Limb (tissue), 2 donors: ENCODE data around the gene KIAA0232.
"Not testable (repeated sequence)": the region's sequence is repeated elsewhere in the genome, so short reads cannot be mapped to it uniquely, and the experiment has no call there.

Experiments
- DNase-seq, 2 donors: peaks; one replicate each; pipeline ENCODE4 v3.0.0-alpha.2; 2016; ENCODE audit errors: extremely low spot score in 2 of 2

Gene KIAA0232

DNA sequence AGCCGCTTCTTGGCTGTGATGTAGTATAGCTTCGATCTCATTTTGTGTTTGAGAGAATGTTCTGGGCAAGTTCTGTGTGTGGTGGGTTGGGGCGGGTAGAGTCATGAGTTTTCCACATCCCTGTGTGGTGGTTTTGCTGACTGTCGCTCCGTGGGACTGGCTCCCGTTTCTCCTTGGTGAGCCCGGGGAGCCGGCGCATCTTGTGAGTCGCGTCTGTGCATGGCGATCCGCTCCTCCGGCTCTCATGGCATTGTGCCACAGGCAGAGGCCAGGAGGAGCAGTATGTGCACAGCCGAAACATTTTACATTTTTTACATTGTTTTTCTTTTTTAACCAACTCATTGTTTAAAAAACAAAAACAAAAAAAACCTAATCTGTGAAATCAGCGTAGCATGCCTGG, 99.4 kb downstream of the KIAA0232 start:
- no peak for DNase-seq

DNA sequence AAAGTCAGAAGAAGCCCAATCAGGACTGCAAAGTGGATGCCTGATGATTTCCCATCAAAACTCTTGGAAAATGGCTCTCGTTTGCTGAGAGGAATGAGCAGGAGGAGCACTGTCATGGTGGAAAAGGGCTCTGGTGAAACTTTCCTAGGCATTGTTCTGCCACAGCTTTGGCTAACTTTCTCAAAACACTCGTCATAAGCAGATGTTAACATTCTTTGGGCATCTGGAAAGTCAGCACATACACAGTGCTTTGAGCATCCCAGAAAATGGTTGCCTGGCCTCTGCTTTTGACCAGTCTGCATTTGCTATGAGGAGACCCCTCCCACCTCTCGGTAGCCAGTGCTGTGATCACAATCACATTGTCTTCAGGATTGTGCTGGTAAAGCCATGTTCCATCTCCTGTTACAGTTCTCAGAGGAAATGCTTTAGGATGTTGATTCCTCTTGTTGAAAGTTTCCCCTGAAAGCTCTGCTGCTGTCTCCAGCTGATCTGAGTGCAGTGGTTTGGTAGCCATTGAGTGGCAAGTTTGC, 101.9 kb downstream of the KIAA0232 start:
- DNase-seq: no peak

DNA sequence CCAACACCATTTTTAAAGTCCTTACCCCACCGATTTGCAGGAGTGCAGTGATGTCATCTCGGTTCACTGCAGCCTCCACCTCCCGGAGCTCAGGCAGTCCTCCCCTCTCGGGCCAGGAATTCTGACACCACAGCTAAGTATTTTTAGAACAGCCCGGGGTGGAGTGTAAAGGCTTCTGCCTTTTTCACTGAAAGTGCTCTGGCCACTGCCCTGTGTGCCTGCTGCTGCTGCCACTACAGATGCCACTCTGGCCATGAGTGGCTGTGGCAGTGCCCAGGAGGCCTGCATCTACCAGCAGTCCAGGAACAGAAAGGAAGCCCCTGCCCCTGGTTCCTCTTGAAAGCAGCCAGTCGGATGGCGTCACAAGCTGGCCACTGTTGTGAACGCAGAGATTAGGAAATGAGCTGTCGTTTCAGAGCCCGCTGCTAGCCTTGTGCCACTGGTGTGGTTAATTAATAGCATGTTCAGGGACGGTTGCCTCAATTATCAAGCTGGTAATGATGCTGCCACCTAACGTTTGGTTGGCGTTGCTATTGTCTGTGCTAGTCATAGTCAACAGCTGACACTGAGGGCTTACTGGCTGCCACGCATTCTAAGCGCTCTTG, 103.5 kb downstream of the KIAA0232 start:
- no peak for DNase-seq

DNA sequence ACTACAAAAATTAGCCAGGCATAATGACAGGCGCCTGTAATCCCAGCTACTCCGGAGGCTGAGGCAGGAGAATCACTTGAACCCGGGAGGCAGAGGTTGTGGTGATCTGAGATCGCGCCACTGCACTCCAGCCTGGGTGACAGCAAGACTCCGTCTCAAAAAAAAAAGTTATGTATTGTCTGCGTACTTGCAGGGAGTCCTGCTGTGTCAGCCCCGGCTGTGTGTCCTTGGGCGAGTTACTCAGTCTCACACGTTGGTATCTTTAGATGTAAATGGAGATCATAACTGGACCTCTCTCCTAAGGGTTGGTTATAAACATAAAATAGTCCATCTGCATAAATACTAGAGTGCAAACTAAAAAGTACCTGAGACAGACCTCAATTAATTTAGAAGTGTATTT, 104.4 kb downstream of the KIAA0232 start:
- no peak for DNase-seq

DNA sequence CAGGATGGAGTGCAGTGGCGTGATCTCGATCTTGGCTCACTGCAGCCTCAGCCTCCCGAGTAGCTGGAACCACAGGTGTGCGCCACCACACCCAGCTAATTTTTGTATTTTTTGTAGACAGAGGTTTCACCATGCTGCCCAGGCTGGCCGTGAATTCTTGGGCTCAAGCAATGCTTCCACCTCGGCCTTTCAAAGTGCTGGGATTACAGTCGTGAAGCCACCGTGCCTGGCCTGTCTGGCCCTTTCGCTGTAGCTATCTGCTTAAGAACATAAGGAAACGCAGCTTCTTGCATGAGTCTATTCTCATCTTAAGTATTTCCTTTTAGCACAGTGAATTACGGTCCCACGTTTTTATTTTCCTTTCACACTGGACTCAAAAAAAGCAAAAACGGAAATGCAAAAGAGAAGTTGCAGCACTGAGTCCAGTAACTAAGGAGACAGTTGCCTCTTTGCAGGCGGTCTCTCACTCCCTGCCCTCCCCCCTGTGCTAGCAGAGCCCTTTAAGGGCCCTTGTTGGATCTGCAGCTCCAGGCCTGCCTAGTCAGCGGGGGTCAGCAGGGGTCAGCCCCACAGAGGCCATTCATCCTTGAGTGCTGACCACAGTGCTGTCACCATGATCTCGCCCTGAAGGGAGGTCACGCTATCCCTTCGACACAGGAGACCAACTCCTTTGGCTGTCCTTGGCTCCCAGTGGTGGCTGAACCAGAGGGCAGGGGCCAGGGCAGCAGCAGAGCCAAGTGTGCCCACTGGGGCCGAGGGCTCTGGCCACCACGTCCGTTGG, 105.3 kb downstream of the KIAA0232 start:
- no peak for DNase-seq

DNA sequence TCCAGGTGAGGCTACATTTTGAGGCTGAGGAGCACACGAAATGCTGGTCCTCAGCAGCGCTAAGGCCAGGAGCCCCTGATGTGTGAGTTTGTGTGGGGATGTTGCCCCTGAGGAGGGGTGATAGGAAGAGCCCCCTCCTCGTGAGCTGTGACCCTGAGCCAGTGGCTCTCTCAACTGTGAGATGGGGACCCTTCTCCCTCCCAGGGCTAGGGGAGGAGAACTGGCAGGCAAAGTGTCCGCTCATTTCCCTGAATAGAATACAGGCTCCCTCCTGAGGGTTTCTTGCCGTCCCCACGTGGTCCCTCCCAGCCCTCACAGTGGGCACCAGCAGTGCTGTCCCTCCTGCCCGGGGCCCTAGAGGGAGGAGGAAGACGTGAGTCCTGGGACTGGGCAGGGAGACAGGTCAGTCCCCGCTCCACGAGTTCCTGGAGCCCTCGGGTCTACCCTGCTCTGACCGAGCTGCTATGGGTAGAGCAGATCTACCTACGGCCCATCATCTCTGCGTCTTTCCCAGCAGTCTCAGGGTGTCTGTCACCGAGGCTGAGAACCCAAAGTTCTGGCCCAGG, 106.1 kb downstream of the KIAA0232 start:
- DNase-seq: no peak

DNA sequence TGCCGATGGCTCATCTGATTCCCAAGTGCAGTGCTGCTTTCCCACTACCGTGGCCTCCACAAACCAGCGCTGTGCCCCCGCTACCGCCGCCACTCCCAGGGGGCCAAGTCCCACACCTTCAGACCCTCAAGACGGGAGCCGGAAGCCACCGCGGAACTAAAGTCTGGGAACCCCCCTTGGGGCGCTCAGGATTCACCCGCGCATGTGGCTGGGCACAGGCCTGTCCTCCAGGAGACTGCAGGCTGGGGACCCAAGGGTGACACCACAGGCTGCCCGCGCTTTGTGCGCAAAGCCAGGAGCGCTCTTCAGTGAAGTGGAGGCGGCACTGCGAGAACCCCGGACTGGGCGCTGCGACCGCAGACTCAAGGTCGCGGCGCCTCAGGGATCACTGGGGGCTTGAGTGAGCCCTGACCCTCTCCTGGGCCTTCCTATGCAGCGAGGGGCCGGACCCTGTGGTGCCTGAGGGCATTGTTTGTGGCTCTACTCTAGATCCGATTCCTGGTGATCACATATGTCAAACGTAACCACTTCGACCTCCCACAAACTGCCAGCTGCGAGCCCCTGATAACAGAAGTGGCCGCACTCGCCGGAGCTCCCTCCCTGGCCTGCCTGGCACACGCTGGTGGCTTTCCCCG, 106.7 kb downstream of the KIAA0232 start:
- DNase-seq: no peak

DNA sequence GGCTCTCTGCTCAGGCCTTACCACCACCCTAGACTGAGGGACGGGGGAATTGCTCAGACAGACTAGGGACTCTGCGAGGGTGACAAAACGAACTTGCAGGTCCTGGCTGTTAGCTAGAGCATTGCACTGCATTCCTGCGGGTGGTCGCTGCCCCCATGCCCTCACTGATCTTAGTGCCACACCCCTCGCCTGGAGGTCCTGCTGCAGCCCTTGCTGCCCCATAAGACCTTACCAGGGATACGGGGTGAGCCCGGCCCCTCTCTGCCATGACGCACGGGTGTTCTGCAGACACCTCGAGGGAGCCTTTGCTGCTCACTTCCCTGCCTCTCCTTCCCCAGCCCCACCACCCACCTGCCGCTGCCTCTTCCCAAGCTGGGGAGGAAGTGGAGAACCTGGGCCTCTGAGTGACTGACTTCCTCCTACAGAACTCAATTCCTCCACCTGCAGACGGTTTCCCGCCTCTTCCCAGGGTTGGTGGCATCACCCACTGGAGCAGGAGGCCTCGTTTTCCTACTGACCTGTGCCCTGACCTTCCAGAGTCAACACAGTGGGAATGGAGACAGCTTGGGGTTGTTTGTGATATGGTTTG, 107.3 kb downstream of the KIAA0232 start:
- no peak for DNase-seq

DNA sequence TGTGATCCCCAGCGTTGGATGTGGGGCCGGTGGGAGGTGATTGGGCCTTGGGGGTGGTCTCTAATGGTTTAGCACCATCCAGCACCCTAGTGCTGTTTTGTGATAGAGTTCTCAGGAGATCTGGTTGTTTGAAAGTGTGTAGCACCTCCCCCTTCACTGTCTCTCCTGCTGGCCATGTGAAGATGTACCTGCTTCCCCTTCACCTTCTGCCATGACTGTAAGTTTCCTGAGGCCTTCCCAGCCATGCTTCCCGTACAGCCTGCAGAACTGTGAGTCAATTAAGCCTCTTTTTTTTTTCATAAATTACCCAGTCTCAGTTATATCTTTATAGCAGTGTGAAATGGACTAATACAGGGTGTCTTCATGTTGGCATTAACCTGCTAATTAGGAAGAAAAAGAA, 107.8 kb downstream of the KIAA0232 start:
- no peak for DNase-seq

DNA sequence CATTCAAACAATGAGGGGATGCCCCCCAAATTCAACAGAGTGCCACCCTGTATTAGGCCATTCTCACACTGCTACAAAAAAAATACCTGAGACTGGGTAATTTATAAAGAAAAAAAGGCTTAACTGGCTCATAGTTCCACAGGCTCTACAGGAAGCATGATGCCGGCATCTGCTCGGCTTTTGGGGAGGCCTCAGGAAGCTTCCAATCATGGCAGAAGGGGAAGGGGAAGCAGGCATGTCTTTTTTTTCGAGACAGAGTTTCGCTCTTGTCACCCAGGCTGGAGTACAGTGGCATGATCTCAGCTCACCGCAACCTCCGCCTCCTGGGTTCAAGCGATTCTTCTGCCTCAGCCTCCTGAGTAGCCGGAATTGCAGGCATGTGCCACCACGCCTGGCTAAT, 108.4 kb downstream of the KIAA0232 start:
- DNase-seq: not testable (repeated sequence)

DNA sequence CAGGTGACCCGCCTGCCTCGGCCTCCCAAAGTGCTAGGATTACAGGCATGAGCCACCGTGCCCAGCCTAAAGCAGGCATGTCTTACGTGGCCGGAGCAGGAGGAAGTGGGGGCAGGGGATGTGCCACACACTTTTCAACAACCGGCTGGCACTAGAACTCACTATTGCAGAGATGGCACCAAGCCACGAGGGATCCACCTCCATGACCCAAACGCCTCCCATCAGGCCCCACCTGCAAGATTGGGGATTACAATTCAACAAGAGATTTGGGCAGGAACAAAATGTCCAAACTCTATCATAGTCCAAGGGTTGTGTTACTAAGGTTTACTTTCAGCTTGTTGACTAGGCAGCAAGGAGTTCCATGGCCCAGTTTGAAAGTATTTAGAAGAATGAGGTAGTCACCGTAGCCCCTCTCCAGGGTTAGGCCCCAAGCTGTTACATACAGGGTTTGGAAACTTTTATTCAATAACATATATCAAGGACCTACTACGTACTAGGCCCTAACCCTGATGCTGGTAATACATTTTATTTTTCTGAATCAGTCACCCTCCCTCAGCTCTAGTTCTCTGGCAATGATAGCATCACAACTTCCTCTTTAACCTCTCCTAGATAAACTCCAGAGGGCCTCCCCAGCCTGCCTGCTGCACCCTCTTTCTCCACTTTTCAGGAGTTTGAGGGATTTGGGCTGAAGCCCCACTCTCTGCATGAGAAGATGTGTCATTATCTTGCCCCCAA, 109.1 kb downstream of the KIAA0232 start:
- DNase-seq: no peak

DNA sequence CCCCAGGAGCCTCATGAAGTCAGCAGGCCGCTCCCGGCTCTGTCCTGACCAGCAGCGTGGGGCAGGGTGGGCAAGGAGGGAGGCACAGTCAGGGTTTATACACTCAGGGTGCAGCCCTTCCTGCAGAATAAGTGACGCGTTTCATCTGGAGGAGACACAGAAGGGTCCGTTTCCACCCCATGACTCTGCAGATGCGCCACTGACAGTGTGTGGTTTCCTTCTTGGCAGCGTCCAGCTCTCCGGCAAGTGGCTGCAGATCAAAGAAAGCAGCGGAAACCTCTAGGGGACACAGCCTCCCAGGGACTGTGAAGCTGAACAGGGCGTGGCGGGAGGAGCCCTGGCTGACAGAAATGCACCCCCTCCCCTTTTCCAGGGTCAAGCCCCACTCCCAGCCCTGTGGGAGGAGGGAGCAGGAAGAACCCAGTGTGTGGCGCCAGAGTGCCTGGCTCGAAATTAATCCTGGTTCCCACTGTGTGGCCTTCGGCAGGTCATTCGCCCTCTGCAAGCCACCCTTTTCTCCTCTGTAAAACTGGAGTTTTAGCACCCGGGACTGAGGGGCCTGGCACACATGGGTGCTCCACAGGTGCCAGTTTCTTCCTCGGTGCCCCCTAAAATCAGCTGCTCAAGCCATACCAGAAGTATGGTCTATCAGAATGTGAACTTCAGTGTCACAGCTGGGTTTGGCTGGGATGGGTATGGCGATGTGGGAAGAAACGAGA, 109.8 kb downstream of the KIAA0232 start:
- DNase-seq: no peak

DNA sequence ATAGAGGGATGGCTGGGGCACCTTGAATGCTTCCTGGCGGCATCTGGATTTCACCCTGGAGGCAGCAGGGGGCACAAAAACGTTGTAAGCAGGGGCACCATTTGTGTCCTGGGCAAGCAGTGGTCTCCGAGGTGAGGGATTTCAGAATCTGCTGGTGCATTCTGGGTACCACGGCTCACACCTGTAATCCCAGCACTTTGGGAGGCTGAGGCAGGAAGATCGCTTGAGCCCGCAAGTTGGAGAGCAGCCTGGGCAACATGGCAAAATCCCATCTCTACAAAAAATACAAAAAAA, 110.3 kb downstream of the KIAA0232 start:
- DNase-seq: no peak

DNA sequence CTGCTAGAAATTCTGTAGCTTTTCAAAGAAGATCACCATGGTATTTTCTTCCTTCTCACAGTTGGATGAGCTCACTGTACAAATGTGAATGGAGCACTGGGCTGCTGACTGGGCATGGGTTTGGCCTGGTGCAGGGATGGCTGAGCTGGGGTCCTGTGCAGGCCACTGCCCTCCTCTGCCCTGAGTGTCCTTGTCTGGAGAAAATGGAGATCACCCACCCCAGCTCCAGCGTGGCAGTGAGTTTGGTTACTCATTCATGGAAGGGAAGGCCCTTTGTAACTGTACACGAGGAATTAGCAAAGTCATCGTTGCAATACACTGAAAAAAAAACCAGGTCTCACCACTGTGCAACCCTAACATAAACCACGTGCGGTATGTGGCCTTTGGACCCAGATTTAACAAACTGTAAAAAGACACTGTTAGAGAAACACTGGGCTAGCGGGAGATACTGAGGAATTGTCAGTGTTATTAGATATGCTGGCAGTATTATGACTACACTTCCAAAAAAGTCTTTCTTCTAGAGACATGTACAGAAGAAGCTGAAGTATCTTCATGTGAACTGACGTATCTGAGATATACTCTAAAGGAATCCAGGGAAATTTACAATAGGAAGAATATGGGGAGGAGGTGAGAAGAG, 111.0 kb downstream of the KIAA0232 start:
- no peak for DNase-seq

DNA sequence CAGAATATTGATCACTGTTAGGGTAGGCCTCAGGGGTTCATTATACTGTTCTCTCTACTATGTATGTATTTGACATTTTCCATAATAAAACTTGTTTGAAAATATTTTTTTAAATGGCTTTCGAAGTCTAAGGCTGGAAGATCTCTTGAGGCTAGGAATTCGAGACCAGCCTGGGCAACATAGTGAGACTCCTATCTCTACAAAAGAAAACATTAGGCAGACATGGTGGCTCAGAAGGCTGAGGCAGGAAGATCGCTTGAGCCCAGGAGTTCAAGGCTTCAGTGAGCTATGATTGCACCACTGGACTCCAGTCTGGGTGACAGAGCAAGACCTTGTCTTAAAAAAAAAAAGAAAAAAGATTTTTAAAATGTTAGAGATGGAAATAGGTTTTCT, 111.6 kb downstream of the KIAA0232 start:
- DNase-seq: no peak

DNA sequence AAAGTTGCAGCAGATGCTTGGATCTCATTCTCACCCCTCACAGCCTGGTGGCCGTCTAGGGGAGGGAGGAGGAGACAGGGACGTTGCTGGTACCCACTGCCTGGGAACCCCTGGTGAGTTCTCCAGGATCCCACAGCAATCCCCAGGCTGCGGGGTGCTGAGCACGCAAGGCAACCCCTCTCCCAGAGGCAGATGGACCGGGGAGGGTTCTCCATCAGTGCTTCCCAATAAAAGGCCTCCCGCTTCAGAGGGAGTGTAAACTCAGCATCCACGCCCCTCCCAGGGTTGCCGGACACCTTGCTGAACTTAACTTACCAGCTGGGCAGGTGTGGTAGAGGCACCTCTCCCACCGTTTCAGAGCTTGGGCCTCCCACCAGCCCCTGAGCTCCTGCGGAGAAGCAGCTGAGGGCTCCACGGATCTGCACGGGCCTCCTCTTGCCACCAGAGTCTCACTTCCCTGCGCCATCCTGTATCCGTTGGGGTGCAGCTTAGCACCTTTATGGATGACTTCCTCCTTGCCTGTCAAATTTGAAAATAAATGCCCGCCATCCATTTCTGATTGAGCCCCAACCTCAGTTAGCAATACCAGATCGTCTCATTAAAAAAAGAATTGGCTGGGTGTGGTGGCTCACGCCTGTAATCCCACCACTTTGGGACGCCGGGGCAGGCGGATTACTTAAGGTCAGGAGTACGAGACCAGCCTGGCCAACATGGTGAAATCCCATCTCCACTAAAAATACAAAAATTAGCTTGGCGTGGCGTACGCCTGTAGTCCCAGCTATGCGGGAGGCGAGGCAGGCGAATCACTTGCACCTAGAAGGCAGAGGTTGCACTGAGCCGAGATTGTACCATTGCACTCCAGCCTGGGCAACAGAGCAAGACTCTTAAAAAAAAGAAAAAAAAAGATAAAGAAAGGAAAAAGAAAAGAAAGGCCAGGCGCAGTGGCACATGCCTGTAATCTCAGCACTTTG, 112.3 kb downstream of the KIAA0232 start:
- DNase-seq: no peak

DNA sequence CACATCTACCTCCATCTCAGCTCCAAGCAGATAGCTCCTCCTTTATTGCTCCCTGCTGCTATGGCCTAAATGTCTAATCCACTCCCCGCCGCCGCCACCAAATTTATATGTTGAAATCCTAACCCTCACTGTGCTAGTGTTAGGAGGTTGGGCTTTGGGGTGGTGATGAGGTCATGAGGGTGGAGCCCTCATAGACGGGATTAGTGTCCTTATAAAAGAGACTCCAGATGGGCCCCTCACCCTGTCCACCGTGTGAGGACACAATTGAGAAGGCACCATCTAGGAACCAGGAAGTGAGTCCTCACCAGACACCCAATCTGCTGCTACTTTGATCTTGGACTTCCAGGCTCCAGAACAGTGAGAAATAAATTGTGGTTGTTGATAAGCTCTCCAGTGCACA, 113.5 kb downstream of the KIAA0232 start:
- DNase-seq: no peak

DNA sequence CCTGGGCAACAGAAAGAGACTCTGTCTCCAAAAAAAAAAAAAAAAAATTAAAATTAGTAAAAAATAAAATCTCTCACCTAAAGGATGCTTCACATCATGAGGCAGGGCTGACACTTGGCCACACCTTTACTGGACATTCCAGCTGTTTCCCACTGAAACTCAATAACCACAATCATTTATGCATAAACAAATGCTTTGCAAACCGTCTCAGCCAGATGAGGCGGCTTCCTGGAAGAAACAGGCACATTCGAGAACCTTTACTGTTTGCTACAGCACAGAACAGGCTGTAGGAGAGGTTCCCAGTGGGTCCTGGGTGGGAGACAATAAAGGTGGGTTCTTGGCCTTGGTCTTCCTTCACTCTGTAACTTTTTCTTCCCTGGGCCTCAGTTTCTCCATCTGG, 116.2 kb downstream of the KIAA0232 start:
- no peak for DNase-seq

DNA sequence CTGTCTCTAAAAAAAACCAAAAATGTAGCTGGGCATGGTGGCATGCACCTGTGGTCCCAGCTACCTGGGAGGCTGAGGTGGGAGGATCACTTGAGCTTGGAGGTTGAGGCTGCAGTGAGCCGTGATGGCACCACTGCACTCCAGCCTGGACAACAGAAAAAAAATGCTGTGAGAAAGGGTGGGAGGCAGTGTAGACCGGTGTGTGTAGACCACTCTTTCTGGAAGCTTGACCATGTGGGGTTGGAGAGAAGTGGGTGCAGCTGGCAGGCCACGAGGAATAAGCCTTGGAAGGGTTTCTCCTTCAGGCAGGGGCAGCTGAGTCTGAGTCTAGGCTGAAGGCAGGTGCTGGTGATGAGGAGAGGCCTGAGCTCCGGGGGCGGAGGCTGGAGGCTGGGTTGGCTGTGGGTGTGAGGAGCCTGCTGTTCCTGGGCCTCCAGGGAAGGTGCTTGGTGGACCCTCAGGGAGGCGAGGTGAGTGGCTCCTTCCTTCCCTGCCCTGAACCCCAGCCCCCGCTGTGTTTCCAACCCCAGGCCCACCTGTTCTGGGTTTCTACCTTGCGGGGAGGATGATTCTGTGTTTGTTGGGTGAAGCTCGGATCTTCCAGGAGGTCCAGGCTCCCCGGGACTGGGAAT, 117.8 kb downstream of the KIAA0232 start:
- DNase-seq: no peak
